Upper lobe of left lung (tissue), 6 donors: ENCODE measurements around the gene HCCS. TPM values are rescaled to one million over a fixed set of nuclear protein-coding genes. Genes with fewer than 3 reads are reported as not detected.

Source experiments
- ATAC-seq, 2 donors: fragments of 200-7000 bp; cut with Tn5 transposase; one replicate each; pipeline ENCODE4 v1.9.1; 2022; ENCODE audit warnings: mild to moderate bottlenecking in 2 of 2, moderate library complexity in 2 of 2; ENCODE audit not compliant: low FRiP score in 2 of 2
- DNase-seq, 2 donors: peaks; one replicate each; pipeline ENCODE4 v3.0.0-alpha.2; 2019 to 2020
- H3K27ac ChIP-seq, 4 donors: fragments of 200-600 bp; sonication (generic); one replicate each; pipeline ENCODE4 v1.5.1; 2016 to 2019
- H3K27me3 ChIP-seq, 4 donors: fragments of 200-600 bp; sonication (generic); one replicate each; pipeline ENCODE4 v1.5.1; 2017 to 2019
- H3K36me3 ChIP-seq, 4 donors: fragments of 200-600 bp; sonication (generic); one replicate each; pipeline ENCODE4 v1.5.1; 2016 to 2019
- H3K4me1 ChIP-seq, 4 donors: fragments of 200-600 bp; sonication (generic); one replicate each; pipeline ENCODE4 v1.5.1; 2018 to 2019
- H3K4me3 ChIP-seq, 4 donors: fragments of 200-600 bp; sonication (generic); one replicate each; pipeline ENCODE4 v1.5.1; 2017 to 2019; ENCODE audit warnings: mild to moderate bottlenecking in 2 of 4, moderate library complexity in 1 of 4
- H3K9me3 ChIP-seq, 4 donors: fragments of 200-600 bp; sonication (generic); one replicate each; pipeline ENCODE4 v1.5.1; 2018 to 2019
- CTCF ChIP-seq, 6 experiments: fragments of 450-650 bp in 4 of 6; fragments of 200-600 bp in 2 of 6; sonication (generic) in 2 of 6; IDR thresholded peaks; one replicate each; pipeline ENCODE4 v1.5.1; 2016 to 2019; ENCODE audit warnings: antibody characterized with exemption in 6 of 6
- EP300 ChIP-seq, 4 donors: sonication (generic); formaldehyde crosslinking; IDR thresholded peaks; one replicate each; pipeline ENCODE4 v1.5.1; 2017; ENCODE audit warnings: antibody characterized with exemption in 4 of 4, control low read depth in 2 of 4
- POLR2A ChIP-seq, 4 donors: fragments of 450-650 bp; IDR thresholded peaks; one replicate each; pipeline ENCODE4 v1.5.1; 2016 to 2017; ENCODE audit warnings: antibody characterized with exemption in 4 of 4, mild to moderate bottlenecking in 2 of 4
- POLR2AphosphoS5 ChIP-seq, 2 donors: sonication (generic); formaldehyde crosslinking; IDR thresholded peaks; one replicate each; pipeline ENCODE4 v1.5.1; 2017; ENCODE audit warnings: antibody characterized with exemption in 2 of 2
- WGBS, 2 donors: methylation state at CpG; one replicate each; pipeline ENCODE4 v1.1.5; 2017 to 2018; 5-methylcytosine and 5-hydroxymethylcytosine counted together
- total RNA-seq, 6 donors: library from RNA; depleted of rRNA in 4 of 6; stranded (reverse); fragments of >200 nt in 4 of 6; gene quantifications; one replicate each; pipeline versions ENCODE4 v1.1.0 to v1.2.1, GENCODE V29; 2016 to 2021
- donor health status: DM: no; HTN: no; CAD: no; lungs with moderate emphysema.
- donor health status: DM: no; HTN: yes; CAD: no; lungs with severe emphysema.

HCCS gene
- 10 to 100 TPM in 4 of 6 donors, 1 to 10 TPM in 2; 2.1 to 19.6 (median 12.2) TPM for total RNA-seq

DNA sequence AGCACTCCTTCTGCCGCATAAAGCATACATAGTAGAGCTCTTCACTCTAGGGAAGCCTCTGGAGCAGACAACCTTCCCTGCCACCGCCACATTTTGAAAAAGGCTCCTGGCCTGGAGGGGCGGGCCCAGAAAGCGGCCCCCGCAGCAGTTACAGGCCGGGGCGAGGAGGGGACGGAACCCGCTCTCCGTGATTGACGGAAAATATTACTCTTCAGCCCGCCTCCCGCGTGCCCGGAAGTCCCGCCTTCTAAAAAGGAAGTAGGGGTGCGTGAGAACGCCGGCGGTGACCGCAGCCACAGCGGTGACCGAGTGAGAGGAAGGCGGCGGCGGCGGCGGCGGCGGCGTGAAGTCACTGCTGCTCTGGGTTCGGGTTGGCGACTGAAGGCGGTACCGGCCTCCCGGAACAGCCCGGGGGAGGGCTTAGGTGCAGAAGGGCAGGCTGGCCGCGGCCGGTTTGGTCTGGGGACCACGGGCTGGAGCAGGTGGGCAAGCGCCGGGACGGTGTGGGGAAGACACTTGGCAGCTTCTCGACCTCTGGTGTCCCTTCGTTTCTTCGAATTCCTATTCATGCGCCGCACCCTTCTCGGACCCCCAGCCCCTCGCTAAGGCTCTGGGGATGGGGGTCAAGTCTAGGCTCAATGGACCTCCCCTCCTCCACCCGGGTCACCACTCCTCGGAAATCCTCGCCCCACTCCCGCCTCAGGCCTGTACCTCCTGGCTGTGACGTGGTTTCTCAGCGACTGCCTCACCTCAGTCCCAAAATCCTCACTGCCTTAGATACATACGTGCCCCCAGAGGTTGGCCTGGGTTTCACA is at the start of gene HCCS:
Gene HCCS, plus strand, starts transcription at position 296 of the 815 bp plus-strand sequence. CDS start 729 bp downstream, outside the sequence.
- H3K9me3 ChIP-seq: no peaks in the 10 kb centered on the region
- DNase-seq (peak; percentile 83 to 92), ATAC-seq (peak; percentile 92 to 99)
- H3K4me3 ChIP-seq: peak within 1 kb of the TSS; percentile 32 to 70 (median 65)
- peak within 1 kb of the TSS; percentile 82 to 90 (median 88) for H3K27ac ChIP-seq
- TF ChIP-seq EP300 (IDR thresholded peaks at IDR 0.05) (no peak), POLR2A (IDR thresholded peaks at IDR 0.05) (peak in 3 of 4 donors; percentile 60 to 77 (median 74)), CTCF (IDR thresholded peaks at IDR 0.05) (peak in 1 of 6 experiments; percentile 33), POLR2AphosphoS5 (IDR thresholded peaks at IDR 0.05) (peak; percentile 58 to 78)
- H3K4me1 ChIP-seq: peaks cover 0 to 13% (median 0%) of the 10 kb centered on the region in 4 donors
- H3K36me3 ChIP-seq: peaks cover 2 to 15% (median 8%) of the 10 kb centered on the region in 4 donors
- H3K27me3 ChIP-seq: no peaks in the 10 kb centered on the region
- WGBS, 2 donors: 1 to 33% methylated on average over 10 to 53 of the region's 58 CpGs

GRCh38 chrX:11064276-11064675 is 46.9 kb upstream of the HCCS start:
- WGBS, 2 donors: 71 to 97% methylated on average over 4 to 5 of the region's 5 CpGs
- TF ChIP-seq POLR2AphosphoS5 (IDR thresholded peaks at IDR 0.05) (no peak), POLR2A (IDR thresholded peaks at IDR 0.05) (no peak), EP300 (IDR thresholded peaks at IDR 0.05) (no peak), CTCF (IDR thresholded peaks at IDR 0.05) (no peak)
- DNase-seq: no peak
- no peak for ATAC-seq
- H3K9me3 ChIP-seq: no peaks in the 10 kb centered on the region
- no peaks in the 10 kb centered on the region for H3K27me3 ChIP-seq
- H3K36me3 ChIP-seq: no peaks in the 10 kb centered on the region
- no peak overlapping the region for H3K27ac ChIP-seq
- H3K4me1 ChIP-seq: no peaks in the 10 kb centered on the region
- no peak overlapping the region for H3K4me3 ChIP-seq

DNA sequence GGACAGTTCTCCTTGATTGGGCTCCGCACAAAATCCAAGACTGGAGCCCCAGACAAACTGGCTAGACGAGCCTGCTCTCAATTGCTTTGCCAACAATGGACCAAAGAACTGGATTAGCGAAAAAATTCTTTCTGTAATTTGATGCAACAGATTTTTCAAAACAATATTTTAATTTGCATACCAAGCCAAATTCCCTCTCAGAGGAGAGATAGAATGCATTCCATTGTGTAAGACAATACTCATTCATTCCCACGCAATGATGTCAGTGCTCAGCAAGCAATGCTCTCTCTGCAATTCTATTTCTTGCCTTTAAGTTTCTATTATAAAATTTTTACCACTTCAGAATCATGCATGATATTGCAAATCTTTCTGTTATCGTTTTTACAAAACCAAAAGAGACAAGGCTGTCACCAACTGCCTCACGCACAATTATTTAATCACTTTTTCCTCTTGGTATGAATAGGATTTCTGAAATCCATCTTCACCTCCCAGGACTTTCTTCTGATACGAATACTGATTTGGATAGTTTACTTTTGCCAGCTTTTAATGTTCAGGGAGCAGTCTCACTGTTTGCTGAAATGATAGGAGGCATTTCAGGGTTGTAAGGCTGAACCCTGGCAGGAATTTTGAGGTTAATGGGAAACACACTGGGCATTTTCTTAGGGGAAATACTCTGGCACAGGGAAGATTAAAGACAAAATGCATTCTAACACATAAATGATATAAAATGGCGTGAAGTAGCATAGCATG is 46.1 kb upstream of the HCCS start:
- Histone ChIP-seq H3K36me3 (no peaks in the 10 kb centered on the region), H3K4me1 (no peaks in the 10 kb centered on the region), H3K27ac (no peak overlapping the region), H3K27me3 (no peaks in the 10 kb centered on the region), H3K4me3 (no peak overlapping the region), H3K9me3 (no peaks in the 10 kb centered on the region)
- WGBS, 2 donors: 54 to 68% methylated on average over 8 of the region's 8 CpGs
- ATAC-seq (peak in 1 of 2 donors; percentile 72), DNase-seq (no peak)
- no peak for TF ChIP-seq POLR2A (IDR thresholded peaks at IDR 0.05)
- TF ChIP-seq EP300 (IDR thresholded peaks at IDR 0.05): no peak
- no peak for TF ChIP-seq POLR2AphosphoS5 (IDR thresholded peaks at IDR 0.05)
- no peak for TF ChIP-seq CTCF (IDR thresholded peaks at IDR 0.05)

DNA sequence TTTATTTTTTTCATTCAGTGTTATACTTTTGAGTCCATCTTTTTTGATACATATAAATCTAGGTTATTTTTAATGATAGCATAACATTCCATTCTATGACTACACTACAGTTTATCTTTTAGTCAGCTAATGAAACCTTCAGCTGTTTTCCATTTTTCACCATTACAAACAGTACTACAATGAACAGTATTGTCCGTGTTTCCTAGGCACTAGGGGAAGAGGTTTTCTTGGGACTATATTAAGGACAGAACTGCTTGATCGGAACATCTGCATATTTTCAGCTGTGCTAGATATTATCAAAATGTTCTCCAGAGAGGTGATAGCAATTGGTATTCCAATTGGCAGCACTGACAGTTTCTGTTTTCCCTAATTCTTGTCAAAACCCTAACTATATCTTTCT is 44.3 kb upstream of the HCCS start:
- H3K4me1 ChIP-seq: no peaks in the 10 kb centered on the region
- no peak overlapping the region for H3K4me3 ChIP-seq
- no peak for DNase-seq
- no peaks in the 10 kb centered on the region for H3K9me3 ChIP-seq
- whole genome bisulfite sequencing, 2 donors: 76 to 100% methylated on average over 2 of the region's 2 CpGs
- no peak for TF ChIP-seq POLR2A (IDR thresholded peaks at IDR 0.05)
- TF ChIP-seq CTCF (IDR thresholded peaks at IDR 0.05): no peak
- no peak for TF ChIP-seq POLR2AphosphoS5 (IDR thresholded peaks at IDR 0.05)
- TF ChIP-seq EP300 (IDR thresholded peaks at IDR 0.05): no peak
- no peaks in the 10 kb centered on the region for H3K27me3 ChIP-seq
- no peak for ATAC-seq
- H3K36me3 ChIP-seq: no peaks in the 10 kb centered on the region
- H3K27ac ChIP-seq: no peak overlapping the region
